GM18517 (cell line): ENCODE data around the gene MIEN1.
"Not testable (repeated sequence)": the region's sequence is repeated elsewhere in the genome, so short reads cannot be mapped to it uniquely, and the experiment has no call there.

Experiments used
- ATAC-seq: cut with Tn5 transposase; IDR thresholded peaks from one replicate; pipeline ENCODE4 v1.9.1; 2021; ENCODE audit warnings: mild to moderate bottlenecking, moderate library complexity; ENCODE audit not compliant: unreplicated experiment

The MIEN1 gene

DNA sequence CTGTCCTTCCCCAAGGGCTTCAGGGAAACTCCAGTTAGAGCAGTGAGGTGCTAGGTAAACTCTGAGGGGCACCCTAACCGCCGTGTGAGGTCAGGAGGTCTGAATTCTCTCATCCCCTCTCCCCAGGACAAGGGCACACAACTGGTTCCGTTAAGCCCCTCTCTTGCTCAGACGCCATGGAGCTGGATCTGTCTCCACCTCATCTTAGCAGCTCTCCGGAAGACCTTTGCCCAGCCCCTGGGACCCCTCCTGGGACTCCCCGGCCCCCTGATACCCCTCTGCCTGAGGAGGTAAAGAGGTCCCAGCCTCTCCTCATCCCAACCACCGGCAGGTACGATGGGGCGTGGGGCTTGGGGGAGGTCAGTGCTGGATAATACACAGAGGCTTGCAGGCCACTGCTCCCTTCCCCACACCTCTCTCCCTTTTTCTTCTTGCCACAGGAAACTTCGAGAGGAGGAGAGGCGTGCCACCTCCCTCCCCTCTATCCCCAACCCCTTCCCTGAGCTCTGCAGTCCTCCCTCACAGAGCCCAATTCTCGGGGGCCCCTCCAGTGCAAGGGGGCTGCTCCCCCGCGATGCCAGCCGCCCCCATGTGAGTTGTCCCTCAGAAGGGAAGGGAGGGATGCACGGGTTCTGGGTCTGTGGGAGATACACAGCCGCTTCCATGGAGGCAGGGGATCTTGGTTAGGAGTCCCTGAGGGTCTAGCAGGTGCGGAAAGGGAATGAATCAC is 12.0 kb upstream of the MIEN1 start:
- no peak for ATAC-seq

DNA sequence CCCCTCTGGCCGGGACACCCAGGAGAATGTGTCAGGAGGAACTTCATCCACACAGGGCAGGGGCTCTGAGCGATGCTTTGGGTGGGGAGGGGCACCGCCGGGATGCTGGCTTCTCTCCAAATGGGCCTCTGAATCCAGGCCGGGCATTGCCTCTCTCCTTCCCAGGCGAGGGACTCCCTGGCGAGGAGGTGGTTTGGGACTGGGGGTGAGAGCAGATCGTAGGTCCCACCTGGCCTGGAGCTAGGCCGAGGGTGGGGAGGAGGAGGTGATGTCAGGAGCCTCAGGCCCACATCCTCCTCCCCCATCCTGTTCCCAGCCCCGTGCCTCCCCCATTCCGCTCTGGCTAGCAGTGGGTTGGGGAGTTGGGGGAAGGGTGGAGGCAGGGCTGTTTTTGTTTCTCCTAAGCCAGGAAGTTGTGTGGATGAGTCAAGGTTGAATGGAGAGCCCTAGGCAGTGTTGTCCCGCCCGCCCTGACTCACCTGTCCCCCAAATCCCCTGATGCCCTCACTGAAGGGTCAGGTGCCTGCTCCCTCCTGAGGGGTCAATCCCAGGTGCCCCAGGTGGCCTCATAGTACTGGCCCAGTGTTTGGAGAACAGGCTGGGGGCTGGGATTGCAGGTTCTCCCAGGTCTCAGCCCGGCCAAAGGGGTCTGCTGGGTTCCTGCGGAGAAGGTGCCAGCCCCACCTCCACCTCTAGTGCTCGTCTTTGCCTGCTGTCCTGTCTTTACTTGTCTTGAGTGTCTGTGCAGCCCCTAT is 10.2 kb upstream of the MIEN1 start:
- no peak for ATAC-seq

DNA sequence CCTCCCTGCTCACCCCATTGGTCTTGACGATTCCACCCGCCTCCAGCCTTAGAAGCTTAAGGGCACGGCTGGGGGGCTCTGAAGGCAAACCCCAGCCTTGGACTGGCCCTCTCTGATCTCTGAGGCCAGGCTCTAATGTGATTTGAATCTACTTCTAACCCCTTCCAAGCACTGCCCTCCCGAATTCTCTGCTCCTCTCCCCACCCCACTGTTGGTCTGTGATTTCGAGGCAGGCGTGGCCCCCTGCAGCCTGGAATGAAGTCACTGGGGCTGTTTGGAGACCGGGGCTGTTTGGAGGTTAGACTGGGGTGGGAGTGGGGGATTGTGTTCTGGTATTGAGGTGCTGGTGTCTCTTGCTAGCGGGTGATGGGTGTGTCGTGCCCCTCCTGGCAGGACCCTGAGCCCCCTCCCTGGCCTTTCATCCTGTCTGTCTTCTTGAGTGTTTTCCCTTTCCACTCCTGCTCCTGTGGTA is 9.6 kb upstream of the MIEN1 start:
- ATAC-seq, result no peak

DNA sequence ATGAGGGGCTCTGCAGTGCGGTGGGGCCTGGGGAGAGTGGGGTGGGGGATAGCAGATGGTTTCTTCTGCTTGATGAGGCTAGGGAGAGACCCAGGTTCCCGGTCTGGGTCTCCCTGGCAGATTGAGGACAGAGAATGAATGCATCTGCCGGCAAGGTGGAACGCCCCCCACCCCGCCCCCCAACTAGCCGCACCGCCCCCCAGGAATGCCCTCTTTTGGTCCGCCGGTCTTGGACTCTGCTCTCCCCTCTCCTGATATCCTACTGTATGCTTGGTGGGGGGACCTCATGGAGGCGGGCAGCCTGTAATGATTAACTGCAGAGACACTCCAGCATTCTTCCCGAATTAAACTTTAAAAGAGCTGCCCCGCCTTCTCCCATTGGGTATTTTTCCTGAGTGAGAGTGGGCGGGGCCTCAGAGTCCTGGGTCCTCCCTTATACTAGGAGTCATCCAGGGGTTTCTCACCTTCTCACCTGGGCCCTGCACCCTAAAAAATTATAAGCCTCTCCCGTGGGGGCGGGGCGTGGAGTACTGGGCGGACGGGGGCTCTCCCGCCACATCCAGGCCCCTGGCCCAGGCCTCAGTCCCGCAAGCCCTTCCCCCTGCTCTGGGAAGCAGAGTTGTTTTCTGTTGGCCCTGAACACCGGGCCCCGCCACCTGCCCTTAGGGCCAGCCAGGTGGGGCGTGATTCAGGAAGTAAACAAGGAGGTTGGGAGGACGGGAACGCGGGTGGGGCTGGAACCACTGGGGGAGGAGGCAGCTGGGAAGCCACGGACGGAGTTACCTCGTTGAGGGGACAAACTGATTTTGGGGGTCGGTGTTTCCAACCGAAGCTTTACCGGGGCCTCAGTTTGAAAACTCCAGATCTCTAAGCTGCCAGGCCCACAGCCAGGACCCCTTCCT is 8.9 kb upstream of the MIEN1 start:
- ATAC-seq, result no peak

DNA sequence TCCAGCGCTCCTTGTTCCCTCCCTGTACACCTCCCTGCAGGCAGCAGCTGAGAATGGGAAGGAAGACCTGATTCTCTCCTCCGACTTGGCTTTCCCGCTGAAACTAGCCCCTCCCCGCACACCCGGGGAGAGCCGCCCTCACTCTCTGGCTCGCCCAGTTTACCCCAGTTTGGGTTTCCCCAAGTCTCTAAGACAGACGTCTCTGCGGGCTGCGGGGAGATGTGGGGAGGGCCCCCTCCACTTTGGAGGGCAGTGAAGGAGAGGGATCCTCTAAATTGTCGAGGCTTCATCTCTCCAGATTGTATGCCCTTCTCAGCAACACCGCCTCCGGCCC is 8.2 kb upstream of the MIEN1 start:
- ATAC-seq, result no peak

DNA sequence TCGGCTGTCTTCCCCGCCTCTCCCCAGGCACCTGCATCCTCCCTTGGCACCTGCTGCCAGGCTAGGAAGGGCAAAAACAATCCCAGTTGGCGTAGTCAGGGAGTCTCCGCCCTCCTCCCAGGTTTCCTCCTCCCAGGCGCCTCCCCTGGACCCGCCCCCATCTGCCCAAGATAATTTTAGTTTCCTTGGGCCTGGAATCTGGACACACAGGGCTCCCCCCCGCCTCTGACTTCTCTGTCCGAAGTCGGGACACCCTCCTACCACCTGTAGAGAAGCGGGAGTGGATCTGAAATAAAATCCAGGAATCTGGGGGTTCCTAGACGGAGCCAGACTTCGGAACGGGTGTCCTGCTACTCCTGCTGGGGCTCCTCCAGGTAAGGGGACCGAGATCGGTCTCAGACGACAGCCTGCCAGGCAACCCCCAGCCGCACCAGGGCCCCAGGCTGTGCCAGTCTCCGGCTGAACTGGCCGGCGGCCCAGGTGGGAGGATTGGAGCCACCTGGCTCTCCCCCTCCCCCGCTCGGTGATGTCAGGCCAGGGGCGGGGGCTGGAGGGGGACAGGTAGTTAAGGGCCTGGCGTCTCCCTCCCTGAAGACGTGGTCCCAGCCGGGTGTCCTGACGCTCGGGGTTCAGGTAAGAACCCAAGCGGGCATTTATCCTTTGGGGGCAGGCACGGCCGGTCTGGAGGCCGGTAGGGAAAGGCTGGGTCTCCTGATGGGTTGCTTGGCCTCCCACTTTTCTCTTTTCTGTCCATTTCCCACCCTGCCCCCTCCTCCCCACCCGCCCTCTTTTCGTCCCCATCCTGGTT is 7.6 kb upstream of the MIEN1 start, which contains the start of gene GRB7:
Gene GRB7, plus strand, starts transcription at position 179 of the 808 bp plus-strand sequence. CDS start 4,364 bp downstream, outside the sequence.
- ATAC-seq, result no peak

DNA sequence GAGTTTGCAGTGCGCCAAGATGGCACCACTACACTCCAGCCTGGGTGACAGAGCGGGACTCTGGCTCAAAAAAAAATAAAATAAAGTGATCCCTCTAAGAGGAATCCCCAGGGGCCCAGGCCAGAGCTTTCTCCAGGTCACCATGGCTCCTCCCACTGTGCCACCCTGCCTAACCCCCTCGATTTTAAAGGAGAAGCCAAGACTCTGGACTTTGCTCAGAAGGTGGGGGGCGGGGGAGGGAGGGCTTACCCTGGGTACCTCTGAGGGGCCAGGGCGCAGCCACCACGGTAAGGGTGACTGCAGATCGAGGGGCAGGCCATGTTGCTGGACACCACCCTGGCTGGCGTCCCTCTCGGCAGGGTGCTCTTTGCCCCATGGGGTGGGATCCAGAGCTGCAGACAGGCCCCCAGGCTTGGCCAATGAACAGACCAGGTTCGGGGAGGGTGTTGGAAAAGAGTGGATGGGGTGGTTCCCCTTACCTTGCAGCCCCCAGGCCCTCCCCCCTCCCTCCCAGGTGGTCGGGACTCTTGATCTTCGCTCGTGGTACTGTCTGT is 7.0 kb upstream of the MIEN1 start:
- ATAC-seq, result no peak

DNA sequence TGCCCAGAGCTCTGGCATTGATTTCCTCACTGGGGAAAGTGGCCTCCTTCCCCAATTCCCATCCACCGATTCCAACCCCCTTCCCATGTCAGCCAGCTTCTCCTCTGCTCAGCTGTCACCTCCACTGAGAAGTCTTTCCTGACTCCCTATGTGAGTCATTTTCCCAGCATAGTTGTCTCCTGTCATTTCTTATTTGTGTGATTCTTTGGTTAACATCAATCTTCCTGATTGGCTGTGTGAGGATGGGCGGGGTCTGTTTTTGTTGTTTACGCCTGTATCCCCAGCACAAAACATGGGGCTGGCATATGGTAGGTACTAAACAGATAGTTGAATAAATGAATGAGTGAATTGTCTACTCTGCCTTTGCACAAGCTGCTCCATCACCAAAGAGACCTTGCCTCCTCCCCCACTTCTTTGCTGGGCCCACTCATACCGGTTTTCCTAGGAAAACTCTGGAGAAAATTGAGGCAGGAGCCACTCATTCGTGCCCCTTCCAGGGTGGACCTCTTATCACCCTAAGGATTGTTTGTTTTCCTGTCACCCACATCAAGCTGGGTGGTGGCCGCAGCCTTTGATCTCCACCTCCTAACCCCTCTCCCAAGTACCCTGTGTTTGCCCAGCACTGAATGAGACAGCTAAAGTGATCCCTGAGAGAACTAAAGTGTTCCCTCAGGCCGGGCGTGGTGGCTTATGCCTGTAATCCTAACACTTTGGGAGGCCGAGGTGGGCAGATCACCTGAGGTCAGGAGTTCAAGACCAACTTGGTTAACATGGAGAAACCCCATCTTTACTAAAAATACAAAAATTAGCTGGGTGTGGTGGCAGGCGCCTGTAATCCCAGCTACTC is 6.2 kb upstream of the MIEN1 start:
- ATAC-seq, result no peak

DNA sequence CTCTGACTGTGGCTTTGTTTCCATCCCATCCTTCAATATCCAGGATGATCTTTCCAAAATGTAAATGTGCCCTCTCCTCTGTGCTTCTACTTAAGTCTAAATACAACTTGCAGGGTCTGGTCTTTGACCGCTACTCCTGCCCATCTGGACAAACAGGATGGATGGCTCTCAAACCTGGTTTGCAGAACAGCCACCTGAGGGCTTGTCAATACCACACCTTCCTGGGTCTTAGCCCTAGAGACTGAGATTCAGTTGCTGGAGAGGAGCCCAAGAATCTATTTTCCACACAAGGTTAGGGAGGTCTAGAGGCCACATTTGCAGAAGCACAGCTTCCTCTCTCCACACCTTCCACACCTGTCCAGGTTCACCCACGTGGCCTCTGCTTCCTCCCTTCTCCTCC is 5.5 kb upstream of the MIEN1 start:
- no peak for ATAC-seq

DNA sequence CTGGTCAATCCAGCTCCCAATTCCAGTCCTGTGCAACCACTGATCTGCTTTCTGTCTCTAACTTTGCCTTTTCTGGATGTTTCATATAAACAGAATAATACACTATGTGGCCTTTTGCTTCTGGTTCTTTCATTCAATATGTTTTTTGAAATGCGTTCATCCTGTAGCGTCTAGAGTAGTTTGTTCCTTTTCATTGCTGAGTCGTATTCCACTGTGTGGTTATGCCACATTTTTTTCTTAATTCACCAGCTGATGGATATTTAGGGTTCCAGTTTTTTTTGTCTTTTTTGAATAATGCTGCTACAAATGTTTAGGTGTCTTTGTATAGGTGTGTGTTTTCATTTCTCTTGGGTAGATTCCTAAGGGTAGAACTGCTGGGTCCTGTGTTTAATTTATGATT is 2.3 kb upstream of the MIEN1 start:
- ATAC-seq, result no peak

DNA sequence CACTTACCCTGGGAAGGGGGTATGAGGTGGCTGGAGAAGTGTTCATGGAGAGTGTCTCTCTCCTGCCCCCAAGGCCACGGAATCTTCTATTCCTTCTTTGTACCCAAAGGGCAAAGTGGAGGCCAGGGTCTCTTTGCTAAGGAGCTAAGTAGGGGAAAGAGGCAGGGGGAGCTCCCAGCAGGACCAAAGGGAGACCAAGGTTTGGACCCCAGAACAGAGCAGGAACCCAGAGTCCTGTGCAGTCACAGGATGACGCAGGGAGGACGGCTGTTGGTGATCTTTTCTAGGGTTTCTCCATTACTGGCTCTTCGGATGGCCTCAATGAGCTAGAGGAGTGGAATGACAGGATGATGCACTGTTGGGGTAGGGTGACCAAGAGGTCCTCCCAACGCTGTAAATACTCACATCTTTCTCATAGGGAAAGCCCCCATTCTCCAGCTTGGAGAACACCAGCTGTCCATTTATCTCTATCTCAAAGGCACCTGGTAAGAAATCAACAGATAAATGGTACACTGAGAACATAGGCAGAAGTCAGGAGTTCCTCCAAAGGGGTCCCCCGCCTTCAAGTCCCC is 966 bp downstream of the MIEN1 start:
- no peak for ATAC-seq

DNA sequence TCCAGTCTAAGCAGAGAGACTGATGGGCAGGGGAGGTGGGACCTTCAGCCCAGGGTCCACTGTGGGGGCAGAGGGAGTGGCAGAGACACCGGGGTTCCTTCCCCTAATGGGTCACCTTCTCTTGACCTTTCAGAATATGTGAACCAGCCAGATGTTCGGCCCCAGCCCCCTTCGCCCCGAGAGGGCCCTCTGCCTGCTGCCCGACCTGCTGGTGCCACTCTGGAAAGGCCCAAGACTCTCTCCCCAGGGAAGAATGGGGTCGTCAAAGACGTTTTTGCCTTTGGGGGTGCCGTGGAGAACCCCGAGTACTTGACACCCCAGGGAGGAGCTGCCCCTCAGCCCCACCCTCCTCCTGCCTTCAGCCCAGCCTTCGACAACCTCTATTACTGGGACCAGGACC is 2.8 kb downstream of the MIEN1 start:
- ATAC-seq, result no peak

DNA sequence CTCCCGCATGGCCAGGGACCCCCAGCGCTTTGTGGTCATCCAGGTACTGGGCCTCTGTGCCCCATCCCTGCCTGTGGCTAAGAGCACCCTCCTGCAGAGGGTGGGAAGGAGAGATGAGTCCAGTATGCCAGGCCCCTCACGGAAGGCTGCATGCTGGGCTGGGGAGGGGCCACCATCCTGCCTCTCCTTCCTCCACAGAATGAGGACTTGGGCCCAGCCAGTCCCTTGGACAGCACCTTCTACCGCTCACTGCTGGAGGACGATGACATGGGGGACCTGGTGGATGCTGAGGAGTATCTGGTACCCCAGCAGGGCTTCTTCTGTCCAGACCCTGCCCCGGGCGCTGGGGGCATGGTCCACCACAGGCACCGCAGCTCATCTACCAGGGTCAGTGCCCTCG is 3.7 kb downstream of the MIEN1 start:
- ATAC-seq, result no peak

DNA sequence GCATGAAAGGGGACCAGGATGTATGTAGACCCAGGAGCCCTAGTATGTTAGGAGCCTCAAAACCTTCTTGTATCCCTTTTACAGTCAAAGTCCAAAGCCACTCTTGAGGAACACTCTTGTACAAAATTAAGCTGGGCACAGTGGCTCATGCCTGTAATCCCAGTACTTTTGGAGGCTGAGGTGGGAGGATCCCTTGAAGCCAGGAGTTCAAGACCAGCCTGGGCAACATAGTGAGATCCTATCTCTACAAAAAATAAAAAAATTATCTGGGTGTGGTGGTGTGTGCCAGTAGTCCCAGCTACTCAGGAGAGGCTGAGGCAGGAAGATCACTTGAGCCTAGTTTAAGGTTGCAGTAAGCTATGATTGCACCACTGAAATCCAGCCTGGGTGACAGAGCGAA is 4.4 kb downstream of the MIEN1 start:
- not testable (repeated sequence) for ATAC-seq

DNA sequence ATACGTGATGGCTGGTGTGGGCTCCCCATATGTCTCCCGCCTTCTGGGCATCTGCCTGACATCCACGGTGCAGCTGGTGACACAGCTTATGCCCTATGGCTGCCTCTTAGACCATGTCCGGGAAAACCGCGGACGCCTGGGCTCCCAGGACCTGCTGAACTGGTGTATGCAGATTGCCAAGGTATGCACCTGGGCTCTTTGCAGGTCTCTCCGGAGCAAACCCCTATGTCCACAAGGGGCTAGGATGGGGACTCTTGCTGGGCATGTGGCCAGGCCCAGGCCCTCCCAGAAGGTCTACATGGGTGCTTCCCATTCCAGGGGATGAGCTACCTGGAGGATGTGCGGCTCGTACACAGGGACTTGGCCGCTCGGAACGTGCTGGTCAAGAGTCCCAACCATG is 5.6 kb downstream of the MIEN1 start:
- ATAC-seq, result no peak

DNA sequence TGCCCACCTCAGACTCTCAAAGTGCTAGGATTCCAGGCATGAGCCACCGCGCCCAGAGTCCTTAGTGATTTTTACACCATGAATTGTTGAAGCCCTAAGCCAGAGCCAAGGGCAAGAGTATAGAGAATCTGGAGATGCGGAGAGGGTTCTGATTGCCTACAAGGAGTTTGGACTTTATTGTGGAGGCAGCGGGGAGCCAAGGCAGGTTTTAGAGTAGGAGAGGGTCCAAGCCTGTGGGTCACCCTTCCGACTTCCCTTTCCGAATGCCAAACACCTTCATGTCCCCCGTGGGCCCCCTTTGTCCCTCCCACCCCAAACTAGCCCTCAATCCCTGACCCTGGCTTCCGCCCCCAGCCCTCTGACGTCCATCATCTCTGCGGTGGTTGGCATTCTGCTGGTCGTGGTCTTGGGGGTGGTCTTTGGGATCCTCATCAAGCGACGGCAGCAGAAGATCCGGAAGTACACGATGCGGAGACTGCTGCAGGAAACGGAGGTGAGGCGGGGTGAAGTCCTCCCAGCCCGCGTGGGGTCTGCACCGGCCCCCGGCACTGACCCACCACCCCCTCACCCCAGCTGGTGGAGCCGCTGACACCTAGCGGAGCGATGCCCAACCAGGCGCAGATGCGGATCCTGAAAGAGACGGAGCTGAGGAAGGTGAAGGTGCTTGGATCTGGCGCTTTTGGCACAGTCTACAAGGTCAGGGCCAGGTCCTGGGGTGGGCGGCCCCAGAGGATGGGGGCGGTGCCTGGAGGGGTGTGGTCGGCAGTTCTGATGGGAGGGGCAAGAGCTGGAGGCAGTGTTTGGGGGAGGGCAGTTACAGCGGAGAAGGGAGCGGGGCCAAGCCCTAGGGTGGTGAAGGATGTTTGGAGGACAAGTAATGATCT is 7.1 kb downstream of the MIEN1 start:
- ATAC-seq, result no peak

DNA sequence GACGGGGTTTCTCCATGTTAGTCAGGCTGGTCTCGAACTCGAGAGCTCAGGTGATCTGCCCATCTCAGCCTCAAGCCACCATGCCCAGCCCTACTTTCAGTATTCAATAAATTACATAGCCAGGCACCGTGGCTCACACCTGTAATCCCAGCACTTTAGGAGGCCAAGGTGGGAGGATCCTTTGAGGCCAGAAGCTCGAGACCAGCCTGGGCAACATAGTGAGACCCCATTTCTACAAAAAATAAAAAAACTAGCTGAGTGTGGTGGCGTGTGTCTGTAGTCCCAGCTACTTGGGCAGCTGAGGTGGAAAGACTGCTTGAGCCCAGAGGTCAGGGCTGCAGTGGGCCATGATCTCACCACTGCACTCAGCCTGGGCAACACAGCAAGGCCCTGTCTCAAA is 8.2 kb downstream of the MIEN1 start:
- no peak for ATAC-seq
